Head of caudate nucleus (tissue), 42 donors: ENCODE measurements around the gene INAVA.

Experiments used
- DNase-seq, 42 donors: peaks; one replicate each; pipeline versions ENCODE4 v3.0.0 to v3.0.0-alpha.2; 2020 to 2021; ENCODE audit warnings: mixed read lengths in 7 of 42
- intact Hi-C: fragments of 100-400 bp; cut with DNase I; formaldehyde crosslinking; loops from one replicate; pipeline ENCODE4 v1.15.0; 2022

INAVA gene

DNA sequence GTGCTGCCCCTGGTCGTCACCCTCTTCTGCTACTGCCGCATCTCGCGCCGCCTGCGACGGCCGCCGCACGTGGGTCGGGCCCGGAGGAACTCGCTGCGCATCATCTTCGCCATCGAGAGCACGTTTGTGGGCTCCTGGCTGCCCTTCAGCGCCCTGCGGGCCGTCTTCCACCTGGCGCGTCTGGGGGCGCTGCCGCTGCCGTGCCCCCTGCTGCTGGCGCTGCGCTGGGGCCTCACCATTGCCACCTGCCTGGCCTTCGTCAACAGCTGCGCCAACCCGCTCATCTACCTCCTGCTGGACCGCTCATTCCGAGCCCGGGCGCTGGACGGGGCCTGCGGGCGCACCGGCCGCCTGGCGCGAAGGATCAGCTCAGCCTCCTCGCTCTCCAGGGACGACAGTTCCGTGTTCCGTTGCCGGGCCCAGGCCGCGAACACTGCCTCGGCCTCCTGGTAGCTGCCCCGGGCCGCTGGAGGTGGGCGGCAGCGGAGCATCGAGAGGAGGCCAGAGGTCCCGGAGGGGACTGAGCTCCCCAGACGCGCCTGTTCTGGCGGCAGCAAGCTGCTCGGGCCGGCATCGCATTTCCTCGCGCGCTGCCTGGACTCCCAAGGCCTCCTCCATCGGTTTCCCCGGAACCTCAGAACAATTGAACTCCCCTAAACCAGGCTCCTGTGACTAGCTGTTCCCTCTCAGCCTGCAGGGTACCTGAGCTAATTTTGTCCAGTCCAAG is 20.9 kb upstream of the INAVA start:
- intact Hi-C loops = no loop called here
- DNase-seq = peak in 1 of 42 donors; percentile 32

DNA sequence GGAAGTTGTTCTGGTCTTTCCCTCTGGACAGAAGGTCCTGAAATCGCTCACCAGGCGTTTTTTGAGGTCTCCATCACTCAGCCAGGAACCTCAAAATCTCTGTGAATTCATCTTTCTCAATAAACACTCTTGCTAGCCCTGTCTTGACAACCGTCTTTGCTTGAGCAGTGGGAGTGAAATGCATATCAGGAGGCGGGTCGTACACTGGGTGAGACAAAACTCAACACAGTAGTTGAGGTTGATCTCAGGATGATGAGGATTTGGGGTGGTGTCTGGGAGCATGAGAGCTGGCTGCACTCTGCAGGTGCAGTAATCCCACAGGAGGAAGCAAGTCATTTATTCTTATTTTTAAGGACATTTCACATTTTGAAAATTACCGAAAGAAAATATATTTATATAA is 20.0 kb upstream of the INAVA start:
- no peak for DNase-seq
- intact Hi-C loops = no loop called here

DNA sequence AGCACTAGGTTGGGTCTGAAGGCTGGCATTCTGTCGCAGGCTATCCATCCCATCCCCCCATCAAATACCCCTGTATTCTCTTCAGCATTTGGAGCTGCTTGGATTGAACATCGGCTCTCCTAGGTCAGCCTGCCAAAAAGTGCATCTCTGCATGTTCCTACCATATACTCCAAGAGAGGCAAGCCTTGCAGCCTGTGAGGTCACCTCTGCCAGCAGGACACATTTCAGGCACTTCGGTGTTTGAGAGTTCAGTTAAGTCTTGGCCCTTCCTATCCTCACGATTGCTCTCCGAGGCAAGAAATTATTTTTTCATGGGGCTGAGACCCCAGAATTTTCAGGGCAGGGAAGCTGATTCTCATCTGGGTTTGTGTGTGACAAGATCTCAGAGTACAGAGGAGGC is 19.3 kb upstream of the INAVA start:
- intact Hi-C loops = no loop called here
- DNase-seq = peak in 1 of 42 donors; percentile 23

DNA sequence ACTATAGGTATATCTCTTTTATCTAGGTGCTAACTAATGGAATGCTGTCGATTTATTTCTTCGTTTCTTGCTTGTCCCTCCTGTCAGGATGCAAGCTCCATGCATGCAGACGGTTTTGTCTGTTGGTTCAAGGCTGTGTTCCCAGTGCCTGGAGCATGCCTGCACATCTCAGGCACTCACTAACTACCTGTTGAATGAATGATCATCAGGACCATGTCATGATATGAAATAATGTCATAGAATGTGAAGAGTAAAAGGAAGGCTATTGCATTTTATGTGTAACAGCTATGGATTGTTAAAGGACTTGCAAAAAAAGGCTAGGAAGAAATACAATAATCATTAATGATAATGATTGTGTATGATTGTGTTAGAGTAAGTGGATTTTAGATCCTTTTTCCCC is 17.7 kb upstream of the INAVA start:
- DNase-seq = no peak
- intact Hi-C loops = no loop called here

DNA sequence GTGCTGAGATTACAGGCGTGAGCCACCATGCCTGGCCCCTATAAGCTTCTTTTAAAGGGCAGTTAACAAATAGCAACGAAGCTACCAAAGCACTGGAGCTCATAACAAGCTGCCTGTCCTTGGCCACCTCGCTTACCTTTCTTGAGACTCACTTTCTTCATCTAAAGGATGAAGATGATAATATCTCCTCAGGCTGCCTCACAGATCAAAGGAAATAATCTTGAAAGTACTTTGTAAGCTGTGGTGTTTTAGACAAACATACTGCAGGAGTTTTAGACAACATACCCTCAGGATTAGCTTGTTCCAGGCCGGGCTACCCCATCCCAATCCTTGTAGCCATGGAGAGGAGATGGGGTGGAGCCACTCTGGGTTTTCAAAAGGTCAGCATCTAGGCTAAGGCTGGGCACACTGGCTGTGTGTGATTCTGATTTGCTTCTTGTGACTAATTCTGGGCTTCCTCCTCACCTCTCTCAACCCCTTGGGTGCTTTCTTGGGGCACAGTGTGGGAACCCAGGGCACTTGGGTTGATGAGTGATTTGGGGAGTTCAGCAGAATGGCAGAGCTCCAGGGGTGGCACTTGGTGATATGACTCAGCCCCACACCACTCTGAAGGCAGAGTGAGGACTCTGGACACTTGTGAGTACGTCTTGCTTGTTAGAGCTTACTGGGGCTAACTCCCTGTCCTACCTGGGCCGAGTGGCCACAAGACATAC is 16.7 kb upstream of the INAVA start:
- intact Hi-C loops = no loop called here
- peak in 4 of 42 donors; percentile 8 to 28 (median 13) for DNase-seq

DNA sequence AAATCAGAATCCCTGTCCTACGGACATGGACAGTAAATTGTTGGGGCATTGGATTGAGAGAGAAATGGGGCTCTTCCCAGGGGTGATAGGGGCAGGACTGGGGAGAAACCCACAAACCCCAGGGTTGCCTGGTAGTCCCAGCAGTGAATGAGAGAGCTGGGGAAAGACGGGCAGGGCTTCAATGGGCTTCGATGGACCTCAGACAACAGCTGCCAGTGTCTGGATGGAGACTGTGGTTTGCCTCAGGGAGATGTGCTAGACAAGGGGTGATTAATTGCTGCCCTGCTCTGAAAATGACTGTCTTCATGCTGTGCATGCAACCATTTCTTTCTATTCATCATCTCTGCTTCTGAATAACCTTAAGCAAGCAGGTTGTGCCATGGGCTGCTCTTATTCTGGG is 14.5 kb upstream of the INAVA start:
- intact Hi-C loops = no loop called here

DNA sequence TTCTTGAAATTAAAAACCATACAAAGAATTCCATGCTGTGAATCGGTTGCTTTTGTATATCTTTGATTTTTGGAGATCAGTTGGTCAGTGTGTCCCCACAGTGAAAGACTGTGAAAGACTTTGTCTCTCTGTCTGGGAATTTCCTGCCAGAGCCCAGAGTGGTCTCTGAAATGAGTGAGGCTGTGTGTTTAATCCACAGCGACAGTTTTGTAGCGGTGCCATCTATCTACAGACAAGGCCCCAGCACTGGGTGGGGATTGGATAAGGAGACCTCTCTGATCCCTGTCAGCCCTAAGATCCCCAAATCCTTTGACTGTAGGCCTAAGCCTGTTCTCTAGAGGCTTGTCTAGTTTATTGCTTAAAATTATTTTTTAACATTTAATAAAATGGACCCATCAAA is 11.6 kb upstream of the INAVA start:
- DNase-seq = peak in 4 of 42 donors; percentile 1 to 27 (median 10)
- intact Hi-C loops = no loop called here

More for the DNA sequence above, 14.5 kb upstream of the INAVA start:
- DNase-seq = peak in 3 of 42 donors; percentile 3 to 31 (median 8)

DNA sequence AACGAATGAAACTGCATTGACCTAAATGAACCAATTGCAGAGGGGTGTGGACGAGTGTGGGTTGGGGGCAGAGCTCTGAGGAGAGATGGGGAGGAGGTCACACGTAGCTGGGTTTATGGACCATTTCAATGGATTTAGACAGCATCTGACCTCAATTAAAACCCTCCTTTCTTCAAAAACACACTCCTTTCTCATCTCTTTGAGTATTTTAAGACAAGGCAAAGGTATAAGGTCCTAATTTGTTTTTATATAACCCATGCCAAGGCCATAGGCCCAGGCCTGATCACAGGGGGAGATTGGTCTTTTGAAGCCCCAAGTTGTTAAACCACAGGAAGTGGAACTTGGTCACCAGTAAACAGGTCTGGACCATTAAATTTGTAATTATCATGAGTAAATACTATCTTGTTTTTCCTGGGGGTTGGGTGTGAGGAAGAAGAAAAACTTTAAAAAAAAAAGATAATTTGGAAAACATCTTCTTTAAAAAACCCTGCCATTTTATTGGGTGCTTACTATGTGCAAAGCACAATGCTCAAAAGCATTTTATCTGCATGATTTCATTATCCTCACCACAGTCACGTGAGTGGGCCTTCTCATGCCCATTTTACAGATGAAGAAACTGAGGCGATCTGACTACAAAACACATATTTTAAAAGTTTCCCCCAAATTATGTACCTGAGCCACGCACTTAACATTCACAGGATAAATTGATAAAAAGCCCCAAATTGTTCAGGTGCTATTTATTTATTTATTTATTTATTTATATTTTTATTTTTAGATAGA is 8.9 kb upstream of the INAVA start:
- intact Hi-C loops = no loop called here
- DNase-seq = no peak

DNA sequence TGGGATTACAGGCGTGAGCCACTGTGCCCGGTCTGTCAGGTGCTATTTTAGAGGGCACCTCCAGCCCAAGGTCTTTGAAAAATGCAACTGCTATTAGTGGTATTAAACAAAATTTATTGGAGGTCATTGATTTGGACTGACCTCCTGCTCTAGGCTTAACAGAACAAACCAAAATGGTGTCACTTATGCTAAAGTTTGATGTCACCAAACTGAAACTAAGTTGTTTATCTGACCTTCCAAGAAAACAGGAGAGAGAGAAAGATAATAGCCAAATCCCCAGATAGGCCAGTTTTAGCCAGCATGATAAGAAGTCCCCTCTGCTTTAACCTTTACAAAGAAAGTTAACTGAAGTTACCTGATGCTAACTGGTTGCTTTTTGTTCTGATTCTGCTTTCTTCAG is 8.1 kb upstream of the INAVA start:
- intact Hi-C loops = no loop called here
- DNase-seq = no peak

DNA sequence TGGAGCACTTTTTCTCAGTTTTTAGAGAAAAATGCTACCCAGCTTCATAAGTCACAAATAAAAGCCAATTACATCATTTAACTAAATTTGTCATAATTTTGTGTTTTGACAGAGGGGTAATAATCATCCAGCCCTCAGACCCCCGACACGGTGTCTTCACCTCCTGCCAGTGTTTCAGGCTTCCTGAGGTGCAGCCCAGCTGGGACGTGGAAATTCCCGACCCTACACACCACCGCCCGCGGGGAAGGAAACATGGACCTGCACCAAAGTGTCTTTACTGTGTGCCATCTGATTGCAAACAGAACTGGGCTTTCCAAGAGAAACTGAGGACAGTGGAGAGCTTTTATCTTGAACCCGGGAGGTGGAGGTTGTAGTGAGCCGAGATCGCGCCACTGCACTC is 7.7 kb upstream of the INAVA start:
- DNase-seq = peak in 1 of 42 donors; percentile 6
- intact Hi-C loops = no loop called here

DNA sequence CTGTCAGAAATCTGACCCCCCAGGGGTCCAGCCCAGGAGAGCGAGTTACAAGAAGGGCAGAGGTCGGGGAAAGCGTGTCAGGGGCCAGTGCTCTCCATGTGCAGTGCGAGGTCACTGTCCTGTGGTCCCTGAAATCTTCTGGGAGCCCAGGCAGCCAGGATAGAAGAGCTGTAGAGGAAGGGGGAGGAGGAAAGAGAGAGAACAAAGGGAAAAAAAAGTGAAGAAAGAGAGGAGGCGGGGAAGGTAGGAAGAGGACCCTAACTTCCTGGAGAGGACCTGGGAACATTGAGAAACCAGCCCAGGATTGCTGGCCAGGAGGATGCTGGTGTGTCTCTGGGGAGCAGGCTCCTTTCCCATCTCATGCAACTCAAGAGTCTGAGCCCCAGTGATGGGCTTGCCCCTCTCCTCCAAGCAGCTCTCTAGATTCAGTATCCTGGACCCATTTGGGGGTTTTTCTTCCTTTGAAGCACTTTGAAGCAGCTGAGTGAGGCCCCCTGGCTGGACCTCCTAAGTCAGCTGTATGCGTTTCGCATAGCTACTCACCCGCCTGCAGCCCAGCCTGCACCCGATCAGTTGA is 6.8 kb upstream of the INAVA start:
- DNase-seq = no peak
- intact Hi-C loops = no loop called here

DNA sequence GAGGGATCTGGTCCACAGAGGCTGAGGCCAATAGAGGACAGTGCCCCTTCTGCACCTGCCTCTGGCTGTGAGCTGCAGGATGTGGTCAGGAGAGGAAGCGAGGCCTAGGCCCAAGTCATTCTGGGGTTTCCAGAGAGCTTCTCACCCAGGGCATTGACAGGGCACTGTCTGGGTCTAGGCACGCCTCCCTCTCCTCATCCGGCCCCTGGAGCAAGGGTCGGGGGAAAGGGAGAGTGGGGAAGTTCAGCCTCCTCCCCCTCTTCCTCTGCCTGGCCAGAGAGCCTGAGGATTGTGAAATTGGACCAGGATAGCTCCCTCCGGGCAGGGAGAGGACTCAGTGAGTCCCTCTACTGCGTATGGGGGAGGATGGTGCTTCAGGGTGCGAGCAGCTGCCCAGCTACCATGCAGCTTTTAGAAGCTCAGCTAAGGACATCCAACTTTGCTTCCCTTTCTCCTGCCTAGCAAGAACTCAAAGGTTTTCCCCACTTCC is 6.3 kb upstream of the INAVA start:
- DNase-seq = peak in 1 of 42 donors; percentile 22
- intact Hi-C loops = no loop called here

DNA sequence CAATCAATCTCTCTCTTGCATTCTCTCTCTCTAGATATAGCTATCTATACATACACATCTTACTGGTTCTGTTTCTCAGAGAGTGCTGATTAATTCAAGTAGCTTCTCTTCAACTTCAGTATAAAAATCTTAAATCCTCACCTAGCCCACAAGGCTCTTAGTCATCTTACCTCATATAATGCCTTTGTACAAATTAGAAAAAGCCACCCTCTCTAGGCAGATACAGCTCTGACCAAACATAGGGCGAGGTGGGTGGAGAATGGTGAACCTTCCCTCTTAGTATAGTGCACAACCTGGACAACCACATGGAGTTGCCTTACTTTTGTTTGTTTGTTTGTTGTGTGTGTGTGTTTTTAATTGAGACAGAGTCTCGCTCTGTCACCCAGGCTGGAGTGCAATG is 5.1 kb upstream of the INAVA start:
- intact Hi-C loops = no loop called here

DNA sequence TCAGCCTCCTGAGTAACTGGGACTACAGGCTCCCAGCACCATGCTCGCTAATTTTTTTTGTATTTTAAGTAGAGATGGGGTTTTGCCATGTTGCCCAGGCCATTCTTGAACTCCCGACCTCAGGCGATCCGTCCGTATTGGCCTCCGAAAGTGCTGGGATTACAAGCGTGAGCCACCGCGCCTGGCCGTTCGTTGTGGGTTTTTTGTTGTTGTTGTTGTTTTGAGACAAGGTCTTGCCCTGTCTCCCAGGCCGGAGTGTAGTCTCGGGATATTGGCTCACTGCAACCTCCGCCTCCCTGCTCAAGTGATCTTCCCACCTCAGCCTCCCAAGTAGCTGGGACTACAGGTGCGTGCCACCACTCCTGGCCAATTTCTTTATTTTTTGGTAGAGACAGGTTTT is 4.7 kb upstream of the INAVA start:
- no peak for DNase-seq
- intact Hi-C loops = no loop called here

More for the DNA sequence above, 5.1 kb upstream of the INAVA start:
- no peak for DNase-seq

DNA sequence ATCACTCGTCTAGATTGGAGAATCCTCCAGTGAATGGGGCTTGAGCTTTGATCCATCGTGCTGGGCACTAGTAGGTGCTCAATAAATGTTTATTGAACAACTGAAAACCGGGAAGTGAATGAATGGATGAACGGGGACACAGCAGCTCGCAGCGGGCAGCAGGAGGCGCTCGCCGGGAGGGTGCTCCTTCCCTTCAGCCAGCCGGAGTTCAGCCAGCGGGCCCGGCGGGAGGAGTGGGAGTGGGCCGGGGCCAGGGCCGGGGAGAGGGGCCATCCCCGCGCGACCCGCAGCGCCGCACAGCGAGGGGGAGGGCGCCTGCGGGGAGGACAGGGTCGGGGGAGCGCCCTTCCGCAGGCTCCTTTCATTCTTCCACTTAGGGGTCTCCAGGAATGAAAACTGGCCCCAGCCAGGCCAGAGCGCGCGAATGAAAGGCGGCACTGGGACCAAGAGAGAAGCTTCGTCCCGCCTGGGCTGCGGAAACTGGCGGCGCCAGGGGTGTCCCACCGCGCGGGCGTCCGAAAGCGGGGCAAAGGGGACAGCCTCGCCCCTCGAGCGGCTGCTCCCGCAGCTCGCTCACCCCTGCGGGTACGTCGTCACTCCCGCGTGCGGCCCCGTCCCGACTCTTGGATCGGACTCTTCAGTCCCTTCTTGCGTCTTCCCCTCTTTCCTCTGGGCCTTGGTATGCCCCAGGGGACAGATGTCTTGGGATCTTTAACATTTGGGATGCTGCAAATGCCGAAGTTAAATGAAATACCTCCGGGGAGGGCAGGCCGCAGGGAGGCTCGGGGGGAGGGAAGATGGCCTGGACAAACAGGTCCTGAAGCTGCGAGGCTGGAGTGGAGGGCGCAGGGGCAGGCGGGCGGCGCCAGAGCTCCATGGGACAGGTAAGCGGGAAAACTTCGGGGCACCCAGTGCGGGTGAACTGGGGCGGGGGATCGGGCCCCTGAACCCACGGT is 3.6 kb upstream of the INAVA start:
- DNase-seq = peak in 31 of 42 donors; percentile 11 to 63 (median 44)
- intact Hi-C loops = no loop called here

DNA sequence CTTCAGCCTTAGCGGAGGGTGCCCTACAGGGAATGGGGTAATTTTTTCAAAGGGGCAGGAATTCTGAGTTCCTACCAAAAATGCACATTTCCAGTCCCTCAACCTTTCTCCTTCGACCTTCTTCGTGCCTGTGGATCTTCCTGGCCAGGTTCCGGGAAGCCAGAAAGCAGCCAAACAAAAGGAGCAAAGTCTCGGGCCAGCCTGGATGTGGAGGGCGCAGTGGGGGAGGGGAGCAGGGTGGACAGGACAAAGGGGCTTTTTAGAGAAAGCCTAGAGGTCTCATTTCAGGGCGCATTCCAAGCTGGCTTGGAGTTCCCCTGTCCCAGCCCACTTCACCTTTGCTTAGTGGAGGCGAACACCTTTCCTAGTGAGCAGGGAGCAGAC is 2.9 kb upstream of the INAVA start:
- peak in 3 of 42 donors; percentile 13 to 36 (median 30) for DNase-seq
- intact Hi-C loops = no loop called here

DNA sequence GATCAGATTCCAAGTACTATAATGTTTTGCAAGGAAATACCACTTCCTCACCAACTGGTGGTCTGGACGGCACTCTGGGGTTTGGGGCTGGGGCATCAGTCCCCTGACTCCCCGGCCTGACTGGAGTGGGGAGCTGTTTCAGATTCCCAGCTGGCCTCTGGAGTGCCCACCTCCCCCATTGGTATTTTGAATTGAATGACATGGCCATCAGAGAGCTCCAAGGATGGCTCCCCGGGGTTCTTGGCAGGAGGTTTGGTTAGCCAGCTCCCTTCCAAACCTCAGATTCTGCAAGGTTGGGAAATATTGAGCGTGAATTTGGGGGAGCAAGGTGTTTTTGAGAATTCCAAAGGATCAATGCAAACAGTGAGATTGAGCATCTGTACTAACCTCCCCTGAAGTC is 2.2 kb upstream of the INAVA start:
- intact Hi-C loops = no loop called here
- DNase-seq = no peak

DNA sequence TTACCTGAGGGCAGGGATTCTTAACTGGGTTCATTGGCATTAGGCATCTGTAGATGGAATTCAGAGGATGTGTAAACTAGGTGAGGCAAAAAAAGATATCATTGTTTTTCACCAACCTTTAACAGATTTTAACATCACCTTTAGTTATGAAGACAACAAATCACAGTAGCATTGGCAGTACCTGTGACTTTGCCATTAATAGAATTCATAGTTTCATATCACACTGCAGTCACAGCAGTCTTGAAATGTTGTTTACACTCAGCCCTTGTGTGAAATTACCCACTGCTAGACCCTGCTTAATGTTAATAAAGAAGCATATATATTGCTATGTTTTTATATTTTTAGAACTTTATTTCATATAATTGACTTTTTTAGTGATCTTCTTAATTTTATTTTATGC is 1.7 kb upstream of the INAVA start:
- intact Hi-C loops = no loop called here

More for the DNA sequence above, 1.7 kb upstream of the INAVA start:
- no peak for DNase-seq
